HEK293 (cell line): ENCODE results near the gene SLC25A42.

Source experiments
- CTCF ChIP-seq: fragments of 450-650 bp; formaldehyde crosslinking; IDR thresholded peaks from 2 replicates; pipeline ENCODE4 v1.5.1; 2016; ENCODE audit warnings: missing biosample characterization, missing genetic modification characterization
- KLF9 ChIP-seq: fragments of 450-650 bp; formaldehyde crosslinking; IDR thresholded peaks from 2 replicates; pipeline ENCODE4 v1.5.1; 2016; ENCODE audit warnings: missing biosample characterization, missing genetic modification characterization, low read depth
- PRDM10 ChIP-seq: fragments of 450-650 bp; formaldehyde crosslinking; IDR thresholded peaks from 2 replicates; pipeline ENCODE4 v1.5.1; 2016; ENCODE audit warnings: missing biosample characterization, missing genetic modification characterization
- TRIM28 ChIP-seq: IDR thresholded peaks from 2 replicates; pipeline ENCODE4 v1.6.1; 2011; ENCODE audit warnings: low read length, control low read depth, borderline replicate concordance
- ZNF121 ChIP-seq: fragments of 450-650 bp; formaldehyde crosslinking; IDR thresholded peaks from 2 replicates; pipeline ENCODE4 v1.5.1; 2016; ENCODE audit warnings: missing biosample characterization, missing genetic modification characterization
- ZNF132 ChIP-seq: fragments of 450-650 bp; formaldehyde crosslinking; IDR thresholded peaks from 2 replicates; pipeline ENCODE4 v1.5.1; 2017; ENCODE audit warnings: missing biosample characterization, missing genetic modification characterization, borderline replicate concordance
- ZNF174 ChIP-seq: fragments of 450-650 bp; formaldehyde crosslinking; IDR thresholded peaks from 2 replicates; pipeline ENCODE4 v1.5.0; 2017; ENCODE audit warnings: missing biosample characterization, mild to moderate bottlenecking, missing genetic modification characterization
- ZNF776 ChIP-seq: fragments of 450-650 bp; formaldehyde crosslinking; IDR thresholded peaks from 2 replicates; pipeline ENCODE4 v1.5.0; 2017; ENCODE audit warnings: missing biosample characterization, missing genetic modification characterization, borderline replicate concordance

DNA sequence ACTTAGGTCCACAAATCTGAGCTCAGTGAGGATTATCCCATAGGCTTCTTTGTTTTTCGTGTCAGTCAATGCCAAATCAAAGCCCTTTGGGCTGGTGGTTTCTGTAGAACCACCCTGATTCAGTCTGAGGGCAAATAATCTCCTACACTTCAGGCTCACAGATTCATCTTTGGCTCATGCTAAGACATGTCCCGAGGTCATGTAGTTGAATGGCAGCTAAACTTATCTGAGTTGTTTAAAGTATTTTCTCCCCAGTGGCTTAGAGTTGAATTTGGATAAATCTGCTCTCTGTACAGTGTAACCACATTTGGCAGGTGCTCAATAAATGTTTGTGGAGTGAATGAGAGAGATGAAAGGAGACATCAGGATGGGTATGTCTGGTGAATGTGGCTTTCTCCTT lies 13.1 kb upstream of the SLC25A42 start:
- no peak for TF ChIP-seq CTCF (tag by site-specific recombination)
- no peak for TF ChIP-seq PRDM10 (tag by site-specific recombination)
- TF ChIP-seq ZNF776 (tag by site-specific recombination): no peak
- no peak for TF ChIP-seq KLF9 (tag by site-specific recombination)
- no peak for TF ChIP-seq ZNF132
- no peak for TF ChIP-seq ZNF174
- TF ChIP-seq ZNF121 (tag by site-specific recombination): no peak
- no peak for TF ChIP-seq TRIM28
